ENCODE data around the gene PGA5. TPM values are rescaled to one million over a fixed set of nuclear protein-coding genes. Genes with fewer than 3 reads are reported as not detected.

PGA5 gene
- polyA plus RNA-seq, 1 donor from 2014 or later = not detected

DNA sequence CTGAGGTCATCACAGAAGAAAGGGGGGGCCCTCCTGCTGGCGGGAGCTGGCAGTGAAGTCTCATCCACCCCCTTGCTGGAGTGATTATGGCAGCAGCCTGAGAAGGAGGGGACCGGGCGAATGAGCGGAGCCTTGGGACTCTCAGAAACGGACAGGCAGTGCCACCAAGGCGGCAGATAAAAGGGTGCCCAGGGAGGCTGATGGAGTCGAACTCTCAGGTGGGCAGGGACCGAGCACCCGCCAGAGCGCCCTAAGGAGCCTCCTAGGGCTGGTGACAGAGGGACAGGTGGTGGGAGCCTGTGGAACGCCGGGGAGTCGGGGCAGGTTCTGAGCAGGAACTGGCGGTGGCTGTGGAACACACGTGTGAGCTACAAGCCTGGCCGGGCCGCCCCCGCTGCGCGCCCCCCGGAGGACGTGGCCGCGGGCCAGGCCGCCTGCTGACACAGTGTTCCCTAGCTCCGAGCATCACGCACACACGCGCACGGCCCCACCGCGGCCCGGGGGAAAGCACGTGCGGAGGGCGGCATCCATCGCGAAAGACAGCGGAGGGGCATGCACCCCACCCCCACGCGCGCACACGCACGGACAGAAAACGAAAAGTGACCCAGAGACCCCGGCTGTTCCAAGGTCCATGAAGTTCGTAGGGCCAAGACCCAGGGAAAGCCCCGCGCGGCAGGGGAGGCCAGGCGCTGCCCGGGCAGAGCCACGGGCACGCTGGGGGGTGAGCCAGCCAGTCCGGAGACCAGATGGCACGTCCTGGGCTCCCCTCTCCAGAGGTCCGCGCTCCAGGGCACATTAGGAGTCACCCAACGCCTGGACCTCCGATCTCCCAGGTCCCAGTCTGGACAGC, 53.1 kb downstream of the PGA5 start:
- Mint-ChIP-seq H3K4me1 (peaks cover 5 to 13% (median 6%) of the 10 kb centered on the region in 3 donors), H3K27ac (no peak overlapping the region), H3K36me3 (peaks cover 2% of the 10 kb centered on the region), H3K9me3 (no peaks in the 10 kb centered on the region), H3K27me3 (peaks cover 7% of the 10 kb centered on the region), H3K4me3 (peak overlapping the region; percentile 78 to 91 (median 84))

DNA sequence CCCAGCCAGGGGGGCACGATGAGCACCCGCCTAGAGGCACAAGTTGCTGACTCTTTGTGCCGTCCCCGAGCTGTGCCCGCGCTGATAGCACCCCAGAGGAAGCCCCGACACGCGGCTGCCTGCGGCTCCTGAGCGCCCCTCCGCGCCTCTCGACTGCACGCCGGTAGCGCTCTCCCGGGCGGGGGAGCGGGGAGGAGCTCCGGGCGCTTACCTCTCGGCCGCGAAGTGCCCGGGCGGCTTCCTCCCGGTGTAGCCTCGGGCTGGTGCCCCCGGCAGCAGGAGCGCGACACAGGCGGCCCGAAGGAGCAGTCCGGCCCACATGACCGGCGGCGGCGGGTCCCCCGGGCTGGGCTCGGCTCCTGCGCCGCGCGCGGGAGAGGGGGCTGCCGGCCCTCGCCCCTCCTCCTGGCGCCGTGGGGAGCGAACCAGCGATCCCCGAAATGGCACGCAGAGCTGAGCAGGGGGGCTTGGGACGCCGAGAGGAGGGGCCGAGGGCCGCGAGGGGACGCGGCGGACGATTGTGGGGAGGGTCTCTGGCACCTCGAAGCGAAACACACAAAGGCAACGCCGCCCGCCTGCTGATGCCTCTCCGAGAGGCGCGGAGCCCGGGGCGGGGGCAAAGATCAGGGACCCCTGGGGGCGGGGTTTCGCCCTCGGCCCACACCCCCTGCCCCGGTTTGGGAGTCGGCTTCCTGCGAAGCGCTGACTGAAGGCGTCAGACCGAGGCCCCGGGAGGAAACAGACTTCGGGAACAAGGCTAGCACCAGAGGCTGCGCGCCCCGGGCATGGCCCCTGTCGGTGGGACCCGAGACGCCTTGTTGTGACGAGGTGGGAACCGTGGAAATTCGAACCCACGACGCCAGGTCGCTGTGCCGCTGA, 54.0 kb downstream of the PGA5 start, which contains the start of gene VWCE:
Gene VWCE, minus strand, starts transcription at position 600 of the 879 bp plus-strand sequence. Its CDS starts 279 bp downstream, at position 321.
- H3K9me3 Mint-ChIP-seq = no peaks in the 10 kb centered on the region
- peak within 1 kb of the TSS; percentile 78 to 87 (median 84) for H3K4me3 Mint-ChIP-seq
- no peak within 1 kb of the TSS for H3K27ac Mint-ChIP-seq
- H3K27me3 Mint-ChIP-seq = peaks cover 7% of the 10 kb centered on the region
- peaks cover 2% of the 10 kb centered on the region for H3K36me3 Mint-ChIP-seq
- H3K4me1 Mint-ChIP-seq = peaks cover 5 to 13% (median 6%) of the 10 kb centered on the region in 3 donors

DNA sequence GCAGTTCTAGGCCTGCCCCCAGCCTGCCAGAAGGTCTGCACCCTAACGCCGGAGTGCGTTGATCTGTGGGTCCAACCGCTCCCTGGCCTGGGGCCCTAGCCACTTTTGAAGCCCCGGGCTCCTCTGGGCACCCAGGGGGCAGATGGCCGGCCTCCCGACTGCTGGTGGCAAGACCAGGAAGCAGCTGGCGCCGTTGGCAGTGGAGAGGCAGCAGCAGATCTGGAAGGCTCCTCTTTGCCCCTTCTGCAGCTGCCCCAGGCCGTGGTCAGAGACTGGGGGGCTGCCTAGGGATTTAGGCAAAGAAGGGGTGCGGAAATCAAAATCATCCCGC, 54.6 kb downstream of the PGA5 start:
- no peak overlapping the region for H3K27ac Mint-ChIP-seq
- H3K9me3 Mint-ChIP-seq = no peaks in the 10 kb centered on the region
- H3K36me3 Mint-ChIP-seq = peaks cover 4% of the 10 kb centered on the region
- H3K4me1 Mint-ChIP-seq = peaks cover 5 to 13% (median 6%) of the 10 kb centered on the region in 3 donors
- peaks cover 7% of the 10 kb centered on the region for H3K27me3 Mint-ChIP-seq
- no peak overlapping the region for H3K4me3 Mint-ChIP-seq

DNA sequence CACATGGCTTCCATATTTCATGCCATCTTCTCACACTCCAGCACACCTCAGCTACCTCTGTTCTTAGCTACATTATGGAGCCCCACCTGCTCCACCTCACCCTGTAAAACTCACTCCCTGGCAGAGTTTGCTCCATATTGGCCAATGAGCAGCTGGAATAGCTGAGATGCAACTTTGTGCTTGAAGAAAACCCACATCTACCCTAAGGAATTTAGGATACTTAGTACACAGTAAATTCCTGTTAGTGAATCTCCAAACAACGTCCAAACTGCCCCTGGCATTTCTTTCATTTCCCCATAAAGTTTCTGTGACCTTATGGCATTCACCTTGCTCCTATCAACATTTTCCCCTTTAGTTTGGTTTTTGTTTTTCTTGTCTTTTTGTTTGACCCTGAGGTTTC, 56.4 kb downstream of the PGA5 start:
- H3K4me3 Mint-ChIP-seq = peak overlapping the region in 3 of 4 donors; percentile 49 to 66 (median 55)
- H3K9me3 Mint-ChIP-seq = no peaks in the 10 kb centered on the region
- H3K4me1 Mint-ChIP-seq = peaks cover 5 to 13% (median 6%) of the 10 kb centered on the region in 3 donors
- peaks cover 4% of the 10 kb centered on the region for H3K36me3 Mint-ChIP-seq
- H3K27ac Mint-ChIP-seq = no peak overlapping the region
- H3K27me3 Mint-ChIP-seq = peaks cover 7% of the 10 kb centered on the region

DNA sequence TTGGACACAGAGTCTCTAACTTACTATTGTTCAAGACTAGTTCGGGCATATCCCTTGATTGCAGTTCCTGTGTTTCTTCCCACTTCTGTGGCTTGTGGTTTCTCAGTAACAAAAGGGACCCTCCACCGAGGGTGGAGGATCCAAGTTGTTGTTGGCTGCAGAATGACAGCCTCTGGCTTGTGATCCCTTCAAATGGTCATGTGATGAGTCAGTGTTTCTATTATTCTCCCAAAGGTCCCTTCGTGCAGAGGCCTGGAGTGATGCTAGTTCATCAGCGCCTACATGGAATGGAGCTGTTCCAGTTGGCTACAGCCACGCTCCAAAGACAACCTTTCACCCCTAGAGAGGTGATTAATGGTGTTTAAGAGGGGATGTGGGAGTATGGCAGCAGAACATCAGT, 56.8 kb downstream of the PGA5 start:
- Mint-ChIP-seq H3K27me3 (peaks cover 7% of the 10 kb centered on the region), H3K9me3 (no peaks in the 10 kb centered on the region), H3K27ac (no peak overlapping the region), H3K4me3 (peak overlapping the region in 1 of 4 donors; percentile 55), H3K36me3 (peaks cover 4% of the 10 kb centered on the region), H3K4me1 (peaks cover 5 to 13% (median 6%) of the 10 kb centered on the region in 3 donors)

DNA sequence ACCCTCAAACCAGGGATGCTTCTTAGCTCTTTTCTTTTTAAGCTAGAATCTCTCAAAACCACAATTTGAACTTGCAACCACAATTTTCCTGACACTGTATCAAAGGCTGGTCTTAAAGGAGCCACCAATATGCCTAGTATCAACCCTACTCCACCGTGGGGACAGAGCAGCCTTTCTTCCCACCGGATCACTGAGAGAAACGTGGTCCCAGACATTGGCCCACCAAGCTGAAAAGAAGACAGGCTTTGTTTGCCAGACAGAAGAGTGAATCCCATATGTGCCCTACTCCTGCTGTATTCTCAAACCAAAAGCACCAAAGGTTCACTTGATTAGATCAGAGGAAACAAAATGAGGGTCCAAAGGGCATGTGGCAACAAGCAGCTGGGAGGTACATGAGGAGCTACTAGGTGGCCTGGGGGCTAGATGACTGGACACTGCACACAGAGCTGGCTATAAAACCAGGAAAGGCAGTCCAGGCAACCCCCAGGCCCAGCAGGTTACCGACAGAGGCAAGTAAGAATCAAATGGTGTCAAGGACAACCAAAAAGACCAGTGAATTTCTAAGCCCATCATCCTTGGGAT, 57.8 kb downstream of the PGA5 start:
- no peak overlapping the region for H3K4me3 Mint-ChIP-seq
- H3K36me3 Mint-ChIP-seq = peaks cover 7% of the 10 kb centered on the region
- peaks cover 5 to 10% (median 6%) of the 10 kb centered on the region in 3 donors for H3K4me1 Mint-ChIP-seq

More for the DNA sequence above, 57.8 kb downstream of the PGA5 start:
- Mint-ChIP-seq H3K27me3 (peaks cover 2% of the 10 kb centered on the region), H3K27ac (no peak overlapping the region), H3K9me3 (no peaks in the 10 kb centered on the region)

Other genes with a start within 250 kb of the PGA5 start
- 7.7 TPM for gene CD5, start 138.7 kb upstream of the PGA5 start, polyA plus RNA-seq
- 2.0 TPM for gene VPS37C, start 79.7 kb upstream of the PGA5 start, polyA plus RNA-seq
- gene PGA3, start 37.7 kb upstream of the PGA5 start, polyA plus RNA-seq = not detected
- gene PGA4, start 18.8 kb upstream of the PGA5 start, polyA plus RNA-seq = not detected
- gene VWCE, start 54.1 kb downstream of the PGA5 start, polyA plus RNA-seq = 0.84 TPM
- gene DDB1, start 91.9 kb downstream of the PGA5 start, polyA plus RNA-seq = 81.7 TPM
- 46.1 TPM for gene TKFC, start 92.1 kb downstream of the PGA5 start, polyA plus RNA-seq
- 594 TPM for gene CYB561A3, start 120.7 kb downstream of the PGA5 start, polyA plus RNA-seq
- 44.1 TPM for gene TMEM138, start 121.2 kb downstream of the PGA5 start, polyA plus RNA-seq
- 67.0 TPM for gene TMEM216, start 151.4 kb downstream of the PGA5 start, polyA plus RNA-seq
- gene CPSF7, start 188.8 kb downstream of the PGA5 start, polyA plus RNA-seq = 26.9 TPM
- gene SDHAF2, start 188.9 kb downstream of the PGA5 start, polyA plus RNA-seq = 86.0 TPM

All from IgD-negative memory B cell (primary cell).